OCI-LY3 (cell line): ENCODE measurements around the gene ERC1.

ENCODE experiments used
- H2AFZ ChIP-seq: fragments of 200-600, 300-600 bp; shearing (Covaris generic); 2 replicates; pipeline ENCODE4 v1.6.0; 2014; ENCODE audit warnings: antibody characterized with exemption, low read depth, low read length
- H3K27ac ChIP-seq: fragments of 200-600, 300-600 bp; sonication (generic); 2 replicates; pipeline ENCODE4 v1.5.1; 2014; ENCODE audit warnings: mild to moderate bottlenecking, low read length, moderate library complexity, mixed read lengths
- H3K27me3 ChIP-seq: fragments of 200-600, 300-600 bp; sonication (generic); 2 replicates; pipeline ENCODE4 v1.6.1; 2014; ENCODE audit warnings: low read depth, low read length, mixed read lengths
- H3K36me3 ChIP-seq: fragments of 200-600, 300-600 bp; sonication (generic); replicated peaks from 2 replicates; pipeline ENCODE3; 2014; ENCODE audit warnings: low read depth, low read length, mixed read lengths
- H3K4me1 ChIP-seq: fragments of 300-600, 200-600 bp; sonication (generic); 2 replicates; pipeline ENCODE4 v1.6.1; 2014; ENCODE audit warnings: low read length, mixed read lengths
- H3K4me2 ChIP-seq: fragments of 200-600, 300-600 bp; sonication (generic); 2 replicates; pipeline ENCODE4 v1.6.1; 2014; ENCODE audit warnings: low read length, mixed read lengths
- H3K4me3 ChIP-seq: fragments of 300-600, 200-600 bp; sonication (generic); 2 replicates; pipeline ENCODE4 v1.5.1; 2014; ENCODE audit warnings: antibody characterized with exemption, mild to moderate bottlenecking, low read length, moderate library complexity
- H3K79me2 ChIP-seq: fragments of 300-600, 200-600 bp; shearing (Covaris generic); 2 replicates; pipeline ENCODE4 v1.6.1; 2014; ENCODE audit warnings: mild to moderate bottlenecking, low read length, mixed read lengths
- H3K9ac ChIP-seq: fragments of 300-600, 200-600 bp; shearing (Covaris generic); 2 replicates; pipeline ENCODE4 v1.6.0; 2014; ENCODE audit warnings: mild to moderate bottlenecking, low read length, moderate library complexity
- H3K9me3 ChIP-seq: fragments of 200-600, 300-600 bp; shearing (Covaris generic); 2 replicates; pipeline ENCODE4 v1.6.1; 2014; ENCODE audit warnings: low read length, mixed read lengths; ENCODE audit not compliant: insufficient read depth
- H4K20me1 ChIP-seq: fragments of 200-600, 300-600 bp; sonication (generic); 2 replicates; pipeline ENCODE4 v1.6.1; 2016; ENCODE audit warnings: low read length, mixed read lengths; ENCODE audit not compliant: insufficient read depth
- CTCF ChIP-seq: fragments of 200-600, 300-600 bp; sonication (generic); IDR thresholded peaks from 2 replicates; pipeline ENCODE4 v1.5.1; 2014; ENCODE audit warnings: antibody characterized with exemption, low read length, low read depth
- EZH2phosphoT487 ChIP-seq: fragments of 200-600 bp; shearing (Covaris generic); IDR thresholded peaks from 2 replicates; pipeline ENCODE4 v1.6.1; 2018; ENCODE audit warnings: antibody characterized with exemption, mixed run types, low read depth

Gene ERC1

GRCh38 chr12:1222858-1223639 lies 232.0 kb downstream of the ERC1 start:
- Histone ChIP-seq H3K4me2 (no peak overlapping the region), H3K79me2 (no peaks in the 10 kb centered on the region), H3K9me3 (no peaks in the 10 kb centered on the region), H3K4me3 (no peak overlapping the region), H4K20me1 (peaks cover 14% of the 10 kb centered on the region), H3K36me3 (no peaks in the 10 kb centered on the region), H3K27me3 (no peaks in the 10 kb centered on the region), H3K4me1 (peaks cover 24% of the 10 kb centered on the region), H2AFZ (no peak overlapping the region), H3K27ac (no peak overlapping the region), H3K9ac (no peak overlapping the region)
- no peak for TF ChIP-seq EZH2phosphoT487
- no peak for TF ChIP-seq CTCF

GRCh38 chr12:1226951-1227350 lies 235.9 kb downstream of the ERC1 start:
- Histone ChIP-seq H3K27ac (peak overlapping the region; percentile 64), H2AFZ (no peak overlapping the region), H3K4me3 (peak overlapping the region; percentile 67), H3K9me3 (no peaks in the 10 kb centered on the region), H3K9ac (peak overlapping the region; percentile 29; the same call in 1 of the 2 replicates), H3K79me2 (no peaks in the 10 kb centered on the region), H3K4me2 (peak overlapping the region; percentile 84), H3K27me3 (no peaks in the 10 kb centered on the region), H3K4me1 (peaks cover 24% of the 10 kb centered on the region), H4K20me1 (peaks cover 14% of the 10 kb centered on the region), H3K36me3 (no peaks in the 10 kb centered on the region)
- TF ChIP-seq CTCF (no peak), EZH2phosphoT487 (no peak)

GRCh38 chr12:1234073-1234472 lies 243.1 kb downstream of the ERC1 start:
- H3K79me2 ChIP-seq, result no peaks in the 10 kb centered on the region
- H2AFZ ChIP-seq, result no peak overlapping the region
- no peak overlapping the region for H3K4me2 ChIP-seq
- H3K4me3 ChIP-seq, result no peak overlapping the region
- TF ChIP-seq CTCF (no peak), EZH2phosphoT487 (no peak)
- no peaks in the 10 kb centered on the region for H3K4me1 ChIP-seq
- no peak overlapping the region for H3K9ac ChIP-seq
- H3K27ac ChIP-seq, result no peak overlapping the region
- H3K9me3 ChIP-seq, result no peaks in the 10 kb centered on the region
- no peaks in the 10 kb centered on the region for H4K20me1 ChIP-seq
- no peaks in the 10 kb centered on the region for H3K36me3 ChIP-seq
- no peaks in the 10 kb centered on the region for H3K27me3 ChIP-seq

GRCh38 chr12:1246637-1247036 lies 255.6 kb downstream of the ERC1 start:
- Histone ChIP-seq H3K36me3 (no peaks in the 10 kb centered on the region), H3K79me2 (no peaks in the 10 kb centered on the region), H3K27ac (no peak overlapping the region), H3K4me1 (no peaks in the 10 kb centered on the region), H3K4me2 (no peak overlapping the region), H3K27me3 (no peaks in the 10 kb centered on the region), H3K9me3 (no peaks in the 10 kb centered on the region), H3K4me3 (no peak overlapping the region), H3K9ac (no peak overlapping the region), H2AFZ (no peak overlapping the region), H4K20me1 (no peaks in the 10 kb centered on the region)
- TF ChIP-seq CTCF (no peak), EZH2phosphoT487 (no peak)
